ENCODE measurements around the gene FBN1.

- TF ChIP-seq CTCF (IDR thresholded peaks at IDR 0.05) (no peak), POLR2A (IDR thresholded peaks at IDR 0.05) (no peak)
These were observed 159.3 kb downstream of the FBN1 start for GRCh38 chr15:48486228-48486627.

Measured in thyroid gland (tissue), 4 donors.